Lower lobe of right lung (tissue), 2 donors: Measurements from ENCODE around the gene TNRC6B. TPM values are rescaled to one million over a fixed set of nuclear protein-coding genes. Genes with fewer than 3 reads are reported as not detected.

Experiments used
- ATAC-seq, 2 donors: fragments of 200-7000 bp; cut with Tn5 transposase; one replicate each; pipeline ENCODE4 v1.9.1; 2020 to 2022; ENCODE audit warnings: mild to moderate bottlenecking in 2 of 2, moderate library complexity in 2 of 2
- DNase-seq: peaks from one replicate; pipeline ENCODE4 v3.0.0-alpha.2; 2020
- H3K27ac ChIP-seq: fragments of 200-600 bp; one replicate; pipeline ENCODE4 v1.8.0; 2022
- H3K27me3 ChIP-seq: fragments of 200-600 bp; one replicate; pipeline ENCODE4 v1.8.0; 2022; ENCODE audit warnings: low read depth
- H3K36me3 ChIP-seq: fragments of 200-600 bp; one replicate; pipeline ENCODE4 v1.8.0; 2022; ENCODE audit warnings: mild to moderate bottlenecking
- H3K4me1 ChIP-seq: fragments of 200-600 bp; one replicate; pipeline ENCODE4 v1.8.0; 2022
- H3K4me3 ChIP-seq: fragments of 200-600 bp; one replicate; pipeline ENCODE4 v1.8.0; 2022; ENCODE audit warnings: mild to moderate bottlenecking
- H3K9me3 ChIP-seq: fragments of 200-600 bp; one replicate; pipeline ENCODE4 v1.8.0; 2022
- intact Hi-C: fragments of 100-400 bp; cut with DNase I; formaldehyde crosslinking; loops from one replicate; pipeline ENCODE4 v1.11.0; 2022
- total RNA-seq: library from RNA; stranded (reverse); fragmentation: NEBNext Ultra II Directional; extraction: Animal tissue kit (Norgen Biotek cat#: 25700); gene quantifications from one replicate; pipeline ENCODE4 v1.2.1, GENCODE V29; 2021
- TF ChIP-seq, protein P1 (sequence below): fragments of 200-600 bp; IDR thresholded peaks from one replicate; pipeline ENCODE4 v1.8.0; 2022; ENCODE audit warnings: antibody characterized with exemption, mild to moderate bottlenecking
- donor health status: DM: no; HTN: yes; CAD: no; lungs with severe emphysema.

Gene TNRC6B
- total RNA-seq, 1 donor from 2014 or later = 54.6 TPM

DNA sequence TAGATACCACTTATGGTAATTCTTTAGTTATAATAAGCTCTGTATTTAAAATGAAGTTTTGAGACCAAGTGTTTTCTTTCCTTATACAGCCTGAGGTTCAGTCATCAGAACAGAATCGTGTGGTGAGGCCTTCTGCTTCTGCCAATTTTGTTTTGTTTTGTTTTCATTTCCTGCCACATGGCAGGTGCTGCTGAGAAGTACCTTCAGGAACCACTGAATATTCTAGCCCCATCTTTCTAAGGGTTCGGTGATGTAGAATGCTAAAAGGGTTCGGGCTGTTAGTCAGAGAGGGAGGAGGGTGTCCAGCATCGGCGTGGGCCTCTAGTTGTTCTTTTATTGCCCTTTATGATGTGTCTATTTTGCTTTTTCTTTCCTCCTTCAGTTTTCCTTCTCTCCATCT is 25.8 kb downstream of the TNRC6B start:
- H3K36me3 ChIP-seq = no peaks in the 10 kb centered on the region
- ATAC-seq = peak in 1 of 2 donors; percentile 28
- H3K4me1 ChIP-seq = peaks cover 41% of the 10 kb centered on the region
- H3K4me3 ChIP-seq = no peak overlapping the region
- no peaks in the 10 kb centered on the region for H3K9me3 ChIP-seq
- DNase-seq = no peak
- TF ChIP-seq, protein P1, sequence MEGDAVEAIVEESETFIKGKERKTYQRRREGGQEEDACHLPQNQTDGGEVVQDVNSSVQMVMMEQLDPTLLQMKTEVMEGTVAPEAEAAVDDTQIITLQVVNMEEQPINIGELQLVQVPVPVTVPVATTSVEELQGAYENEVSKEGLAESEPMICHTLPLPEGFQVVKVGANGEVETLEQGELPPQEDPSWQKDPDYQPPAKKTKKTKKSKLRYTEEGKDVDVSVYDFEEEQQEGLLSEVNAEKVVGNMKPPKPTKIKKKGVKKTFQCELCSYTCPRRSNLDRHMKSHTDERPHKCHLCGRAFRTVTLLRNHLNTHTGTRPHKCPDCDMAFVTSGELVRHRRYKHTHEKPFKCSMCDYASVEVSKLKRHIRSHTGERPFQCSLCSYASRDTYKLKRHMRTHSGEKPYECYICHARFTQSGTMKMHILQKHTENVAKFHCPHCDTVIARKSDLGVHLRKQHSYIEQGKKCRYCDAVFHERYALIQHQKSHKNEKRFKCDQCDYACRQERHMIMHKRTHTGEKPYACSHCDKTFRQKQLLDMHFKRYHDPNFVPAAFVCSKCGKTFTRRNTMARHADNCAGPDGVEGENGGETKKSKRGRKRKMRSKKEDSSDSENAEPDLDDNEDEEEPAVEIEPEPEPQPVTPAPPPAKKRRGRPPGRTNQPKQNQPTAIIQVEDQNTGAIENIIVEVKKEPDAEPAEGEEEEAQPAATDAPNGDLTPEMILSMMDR = no peak
- intact Hi-C loops = no loop called here
- no peaks in the 10 kb centered on the region for H3K27me3 ChIP-seq
- no peak overlapping the region for H3K27ac ChIP-seq

DNA sequence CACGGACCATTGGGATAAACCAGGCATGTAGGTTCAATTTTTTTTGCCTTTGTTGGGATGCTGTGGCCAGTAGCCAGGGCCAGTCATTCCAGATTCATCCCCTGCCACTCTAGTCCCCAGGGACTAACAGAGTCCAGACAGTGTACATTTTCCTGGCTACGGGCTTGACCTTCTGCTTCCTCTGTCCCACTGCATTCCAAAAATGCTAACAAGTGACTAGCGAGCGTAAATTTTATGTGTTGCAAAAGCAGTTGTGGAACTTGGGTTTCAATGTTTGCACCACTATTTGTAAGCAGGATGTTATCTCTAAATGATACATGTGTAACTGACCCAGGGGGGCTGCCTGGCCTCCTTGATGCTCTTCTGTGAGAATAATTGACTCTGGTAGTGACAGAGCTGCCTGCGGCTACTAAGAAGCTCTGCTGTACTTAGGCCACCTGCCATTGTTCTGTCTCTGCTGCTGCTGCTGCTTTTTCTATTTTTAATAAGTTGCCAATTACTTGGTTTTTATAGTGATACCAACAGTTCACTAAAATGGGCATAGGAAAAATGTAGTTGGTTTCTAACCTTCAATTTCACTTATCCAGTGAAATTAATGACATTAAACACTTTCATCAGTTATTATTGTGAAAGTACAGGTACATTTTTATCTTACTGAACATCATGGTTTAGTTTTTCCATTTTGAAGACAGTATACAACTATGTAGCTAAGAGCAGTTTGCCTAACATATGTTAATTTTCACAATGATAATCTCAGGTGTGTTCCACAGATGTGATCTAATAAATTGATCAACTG is 26.8 kb downstream of the TNRC6B start:
- intact Hi-C loops = no loop called here
- peak in 1 of 2 donors; percentile 48 for ATAC-seq
- H3K4me1 ChIP-seq = peaks cover 44% of the 10 kb centered on the region
- no peak overlapping the region for H3K27ac ChIP-seq
- DNase-seq = no peak
- TF ChIP-seq, protein P1 = no peak
- no peaks in the 10 kb centered on the region for H3K27me3 ChIP-seq
- no peak overlapping the region for H3K4me3 ChIP-seq
- H3K9me3 ChIP-seq = no peaks in the 10 kb centered on the region
- no peaks in the 10 kb centered on the region for H3K36me3 ChIP-seq

DNA sequence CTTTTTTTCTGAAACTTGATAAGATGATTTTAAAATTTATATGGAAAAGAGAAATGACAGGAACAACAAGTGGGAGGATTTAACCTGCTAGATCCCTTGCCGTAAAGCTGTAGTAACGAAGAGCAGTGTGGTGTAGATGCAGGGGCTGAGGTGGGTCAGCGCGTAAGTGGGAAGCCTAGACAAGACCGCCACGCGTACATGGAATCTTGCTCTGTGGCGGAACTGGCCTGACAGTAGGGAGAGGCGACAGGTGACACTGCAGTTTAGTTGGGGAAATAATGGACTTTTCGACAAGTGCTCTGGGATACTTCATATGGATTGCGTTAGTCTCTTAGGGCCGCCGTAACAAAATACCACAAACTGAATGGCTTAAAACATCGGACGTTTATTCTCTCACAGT is 28.8 kb downstream of the TNRC6B start:
- Histone ChIP-seq H3K9me3 (no peaks in the 10 kb centered on the region), H3K36me3 (no peaks in the 10 kb centered on the region), H3K27me3 (no peaks in the 10 kb centered on the region), H3K4me1 (peaks cover 64% of the 10 kb centered on the region), H3K4me3 (no peak overlapping the region), H3K27ac (no peak overlapping the region)
- TF ChIP-seq, protein P1 = no peak
- intact Hi-C loops = no loop called here
- no peak for ATAC-seq
- no peak for DNase-seq

DNA sequence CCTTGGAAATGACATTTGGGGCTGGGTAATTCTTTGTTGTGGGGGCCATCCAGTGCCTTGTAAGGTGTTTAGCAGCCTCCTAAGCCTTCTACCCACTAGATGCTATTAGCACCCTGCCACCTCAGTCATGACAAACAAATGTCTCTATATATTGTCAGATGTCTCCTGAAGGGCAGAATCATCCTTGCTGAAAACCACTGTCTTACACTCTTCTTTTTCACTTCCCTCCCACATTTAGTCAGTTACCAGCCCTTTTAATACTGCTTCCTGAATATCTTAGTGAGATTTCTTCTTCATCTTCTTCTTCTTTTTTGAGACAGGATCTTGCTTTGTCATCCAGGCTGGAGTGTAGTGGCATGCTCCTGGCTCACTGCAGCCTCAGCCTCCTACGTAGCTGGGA is 33.1 kb downstream of the TNRC6B start:
- TF ChIP-seq, protein P1 = no peak
- intact Hi-C loops = no loop called here
- no peak for DNase-seq
- no peak overlapping the region for H3K4me3 ChIP-seq
- ATAC-seq = peak; percentile 40 to 56
- H3K27ac ChIP-seq = peak overlapping the region; percentile 59
- peaks cover 56% of the 10 kb centered on the region for H3K4me1 ChIP-seq
- H3K36me3 ChIP-seq = no peaks in the 10 kb centered on the region
- H3K27me3 ChIP-seq = no peaks in the 10 kb centered on the region
- H3K9me3 ChIP-seq = no peaks in the 10 kb centered on the region

DNA sequence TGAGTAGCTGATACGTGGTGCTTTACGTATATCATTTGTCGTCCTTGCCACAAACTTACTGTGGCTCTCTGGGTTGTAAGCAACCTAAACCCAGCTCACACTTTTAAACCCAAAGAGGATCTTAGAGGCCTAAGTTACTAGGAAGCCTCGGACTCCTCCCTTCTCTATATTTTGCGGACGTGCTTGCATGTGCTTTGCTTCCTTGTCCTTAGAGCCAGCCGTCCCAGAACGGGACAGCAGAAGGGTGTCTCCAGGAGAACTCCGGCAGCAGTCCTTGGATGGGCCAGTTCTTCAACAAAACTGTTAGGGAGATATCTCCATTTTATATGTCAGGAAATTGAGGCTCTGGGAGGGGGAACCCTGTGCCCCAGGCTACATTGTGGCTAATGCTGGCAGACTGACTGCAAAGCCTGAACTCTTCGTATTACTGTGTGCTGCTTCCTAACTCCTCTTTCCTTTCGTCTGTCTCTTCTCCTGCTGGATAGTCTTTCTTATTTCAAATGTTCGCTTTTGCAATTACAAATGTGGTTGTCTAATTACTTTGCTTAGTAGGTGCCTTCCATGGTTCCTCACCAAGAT is 33.8 kb downstream of the TNRC6B start:
- TF ChIP-seq, protein P1 = no peak
- peak; percentile 43 to 66 for ATAC-seq
- H3K27me3 ChIP-seq = no peaks in the 10 kb centered on the region
- no peaks in the 10 kb centered on the region for H3K36me3 ChIP-seq
- no peaks in the 10 kb centered on the region for H3K9me3 ChIP-seq
- peaks cover 63% of the 10 kb centered on the region for H3K4me1 ChIP-seq
- H3K4me3 ChIP-seq = no peak overlapping the region
- intact Hi-C loops = no loop called here
- DNase-seq = peak; percentile 49
- H3K27ac ChIP-seq = peak overlapping the region; percentile 59
